Esophagus squamous epithelium (tissue), 4 donors: Measurements from ENCODE around the gene CCNL1.

Experiments used
- CTCF ChIP-seq, 6 experiments: fragments of 450-650 bp in 4 of 6; fragments of 200-600 bp in 2 of 6; sonication (generic) in 2 of 6; IDR thresholded peaks; one replicate each; pipeline ENCODE4 v1.5.1; 2016 to 2019; ENCODE audit warnings: antibody characterized with exemption in 6 of 6, mild to moderate bottlenecking in 4 of 6, moderate library complexity in 4 of 6
- POLR2A ChIP-seq, 4 donors: fragments of 450-650 bp; IDR thresholded peaks; one replicate each; pipeline ENCODE4 v1.6.1; 2017; ENCODE audit warnings: antibody characterized with exemption in 4 of 4, mild to moderate bottlenecking in 4 of 4, moderate library complexity in 3 of 4

GRCh38 chr3:157156837-157157635, 2.9 kb downstream of the CCNL1 start:
- TF ChIP-seq CTCF (IDR thresholded peaks at IDR 0.05) (no peak), POLR2A (IDR thresholded peaks at IDR 0.05) (no peak)
